ENCODE data around the gene ACCS. TPM values are rescaled to one million over a fixed set of nuclear protein-coding genes. Genes with fewer than 3 reads are reported as not detected.

Gene ACCS
- total RNA-seq, 1 experiment from 2014 or later, result 7.5 TPM

DNA sequence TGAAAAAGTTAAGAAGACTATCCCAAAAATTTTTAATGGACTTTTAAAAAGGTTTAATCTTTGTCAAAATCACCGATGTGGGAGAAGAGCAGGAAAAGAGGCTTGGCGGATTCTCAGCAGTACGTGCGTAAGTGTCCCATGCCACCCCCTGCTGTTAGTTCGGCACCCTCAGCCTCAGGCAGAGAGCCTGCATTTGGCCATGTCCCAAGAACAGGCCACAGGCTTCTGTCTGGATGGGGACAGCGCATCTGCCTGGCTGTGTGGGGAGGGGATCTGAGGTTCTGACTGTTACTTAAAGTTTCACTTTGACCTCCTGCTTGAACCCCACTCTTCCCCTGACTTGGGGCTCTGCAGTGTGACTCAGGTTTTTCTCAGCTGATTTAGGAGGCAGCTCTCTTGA, 64.7 kb downstream of the ACCS start:
- Histone ChIP-seq H2AFZ (ENCODE audit: low read length) (no peak overlapping the region), H3K4me2 (ENCODE audit: insufficient read depth, insufficient read length, low read length) (no peak overlapping the region)
- DNase-seq, result no peak

More for the DNA sequence above, 64.7 kb downstream of the ACCS start:
- Mint-ChIP-seq H3K27me3 (ENCODE audit: low read depth) (no peaks in the 10 kb centered on the region), H3K4me3 (no peak overlapping the region), H3K4me1 (peaks cover 0 to 3% of the 10 kb centered on the region in 2 experiments; a peak in 2 of 4 replicates), H3K9me3 (no peaks in the 10 kb centered on the region), H3K36me3 (ENCODE audit: insufficient read depth in 1 of 3, low read depth in 3 of 3) (peaks cover 2 to 40% (median 20%) of the 10 kb centered on the region in 3 experiments; a peak in 5 of 7 replicates), H3K27ac (no peak overlapping the region)
- Histone ChIP-seq H3K9ac (ENCODE audit: extremely low read depth, insufficient read length, low read length) (no peak overlapping the region), H3K18ac (ENCODE audit: insufficient read length, low read depth, low read length) (no peak overlapping the region), H3K27me3 (ENCODE audit: insufficient read depth, low read length) (no peaks in the 10 kb centered on the region), H4K5ac (ENCODE audit: insufficient read length, low read depth, low read length) (no peak overlapping the region), H3K4me1 (ENCODE audit: insufficient read depth, low read length) (no peaks in the 10 kb centered on the region), H3K79me2 (ENCODE audit: insufficient read depth, low read length) (no peaks in the 10 kb centered on the region), H3K23ac (ENCODE audit: insufficient read length, low read depth, low read length) (no peak overlapping the region), H3K79me1 (ENCODE audit: insufficient read depth, low read depth, low read length, poor library complexity, severe bottlenecking) (no peaks in the 10 kb centered on the region), H2BK12ac (ENCODE audit: insufficient read length, low read depth, low read length) (no peak overlapping the region), H4K91ac (ENCODE audit: insufficient read length, low read depth, low read length) (no peak overlapping the region), H4K20me1 (ENCODE audit: control insufficient read depth, insufficient read depth, insufficient read length) (no peaks in the 10 kb centered on the region), H3K27ac (ENCODE audit: insufficient read length, low read depth, low read length) (no peak overlapping the region), H2BK120ac (ENCODE audit: low read depth, low read length, poor library complexity, severe bottlenecking) (no peak overlapping the region), H2BK5ac (ENCODE audit: insufficient read length, low read length) (no peak overlapping the region), H3K9me3 (ENCODE audit: control insufficient read depth, low read depth, low read length) (no peaks in the 10 kb centered on the region), H3K14ac (ENCODE audit: insufficient read depth, low read length) (no peak overlapping the region), H4K8ac (replicated peaks; ENCODE audit: insufficient read length, low read depth, low read length) (no peak overlapping the region), H3K56ac (ENCODE audit: insufficient read length, low read depth, low read length) (no peak overlapping the region), H2BK15ac (ENCODE audit: low read depth, low read length) (no peak overlapping the region), H3K4ac (ENCODE audit: low read depth, low read length) (no peak overlapping the region), H2AK5ac (ENCODE audit: insufficient read length, low read length) (no peak overlapping the region), H2BK20ac (ENCODE audit: low read depth, low read length, poor library complexity, severe bottlenecking) (no peak overlapping the region), H3T11ph (ENCODE audit: low read length) (no peak overlapping the region), H3K23me2 (ENCODE audit: insufficient read length, low read depth, low read length, poor library complexity, severe bottlenecking) (no peaks in the 10 kb centered on the region)
- TF ChIP-seq, protein P1, sequence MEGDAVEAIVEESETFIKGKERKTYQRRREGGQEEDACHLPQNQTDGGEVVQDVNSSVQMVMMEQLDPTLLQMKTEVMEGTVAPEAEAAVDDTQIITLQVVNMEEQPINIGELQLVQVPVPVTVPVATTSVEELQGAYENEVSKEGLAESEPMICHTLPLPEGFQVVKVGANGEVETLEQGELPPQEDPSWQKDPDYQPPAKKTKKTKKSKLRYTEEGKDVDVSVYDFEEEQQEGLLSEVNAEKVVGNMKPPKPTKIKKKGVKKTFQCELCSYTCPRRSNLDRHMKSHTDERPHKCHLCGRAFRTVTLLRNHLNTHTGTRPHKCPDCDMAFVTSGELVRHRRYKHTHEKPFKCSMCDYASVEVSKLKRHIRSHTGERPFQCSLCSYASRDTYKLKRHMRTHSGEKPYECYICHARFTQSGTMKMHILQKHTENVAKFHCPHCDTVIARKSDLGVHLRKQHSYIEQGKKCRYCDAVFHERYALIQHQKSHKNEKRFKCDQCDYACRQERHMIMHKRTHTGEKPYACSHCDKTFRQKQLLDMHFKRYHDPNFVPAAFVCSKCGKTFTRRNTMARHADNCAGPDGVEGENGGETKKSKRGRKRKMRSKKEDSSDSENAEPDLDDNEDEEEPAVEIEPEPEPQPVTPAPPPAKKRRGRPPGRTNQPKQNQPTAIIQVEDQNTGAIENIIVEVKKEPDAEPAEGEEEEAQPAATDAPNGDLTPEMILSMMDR (conservative IDR thresholded peaks at IDR 0.05), result no peak
- no CpG with 5 or more reads among the region's 6 CpGs for WGBS (ENCODE audit: extremely low coverage, insufficient read length, low lambda C conversion rate)

Measured in H9 (cell line).